ENCODE data around the gene LSM14A. TPM values are rescaled to one million over a fixed set of nuclear protein-coding genes. Genes with fewer than 3 reads are reported as not detected.

LSM14A gene
- total RNA-seq, 3 donors from 2014 or later, result 72.5 to 111 (median 85.6) TPM

- DNase-seq, result no peak
- intact Hi-C loops (cut with DNase I, micrococcal nuclease), result no loop called here
- no peak for TF ChIP-seq CTCF (IDR thresholded peaks at IDR 0.05)
- Histone ChIP-seq H3K4me1 (ENCODE audit: low read depth) (peaks cover 12% of the 10 kb centered on the region), H3K4me3 (no peak overlapping the region), H3K36me3 (ENCODE audit: low read depth) (no peaks in the 10 kb centered on the region), H3K9me3 (no peaks in the 10 kb centered on the region)
- ATAC-seq, result no peak
Observed at GRCh38 chr19:34260771-34261173, 88.5 kb downstream of the LSM14A start.

- no peak for TF ChIP-seq CTCF (IDR thresholded peaks at IDR 0.05)
- Histone ChIP-seq H3K9me3 (no peaks in the 10 kb centered on the region), H3K4me3 (no peak overlapping the region), H3K36me3 (ENCODE audit: low read depth) (no peaks in the 10 kb centered on the region), H3K4me1 (ENCODE audit: low read depth) (peaks cover 11% of the 10 kb centered on the region)
- intact Hi-C loops (cut with DNase I, micrococcal nuclease), result no loop called here
- no peak for DNase-seq
- no peak for ATAC-seq
Observed at GRCh38 chr19:34261334-34262109, 89.2 kb downstream of the LSM14A start.

GRCh38 chr19:34263745-34264237 lies 91.5 kb downstream of the LSM14A start:
- TF ChIP-seq CTCF (IDR thresholded peaks at IDR 0.05), result no peak
- Histone ChIP-seq H3K4me1 (ENCODE audit: low read depth) (peaks cover 11% of the 10 kb centered on the region), H3K4me3 (no peak overlapping the region), H3K36me3 (ENCODE audit: low read depth) (no peaks in the 10 kb centered on the region), H3K9me3 (no peaks in the 10 kb centered on the region)
- ATAC-seq (no peak), DNase-seq (no peak)
- intact Hi-C loops (cut with DNase I, micrococcal nuclease), result no loop called here

GRCh38 chr19:34265221-34265650 lies 92.9 kb downstream of the LSM14A start:
- no peak for TF ChIP-seq CTCF (IDR thresholded peaks at IDR 0.05)
- intact Hi-C loops (cut with DNase I, micrococcal nuclease), result no loop called here
- no peaks in the 10 kb centered on the region for H3K36me3 ChIP-seq (ENCODE audit: low read depth)
- ATAC-seq (no peak), DNase-seq (no peak)
- no peak overlapping the region for H3K4me3 ChIP-seq
- H3K4me1 ChIP-seq (ENCODE audit: low read depth), result peaks cover 12% of the 10 kb centered on the region
- no peaks in the 10 kb centered on the region for H3K9me3 ChIP-seq

GRCh38 chr19:34269081-34269480 lies 96.8 kb downstream of the LSM14A start:
- no peak for TF ChIP-seq CTCF (IDR thresholded peaks at IDR 0.05)
- Histone ChIP-seq H3K4me1 (ENCODE audit: low read depth) (peaks cover 19% of the 10 kb centered on the region), H3K4me3 (no peak overlapping the region), H3K36me3 (ENCODE audit: low read depth) (no peaks in the 10 kb centered on the region), H3K9me3 (no peaks in the 10 kb centered on the region)
- ATAC-seq, result no peak
- DNase-seq, result no peak
- intact Hi-C loops (cut with DNase I, micrococcal nuclease), result no loop called here
